B cell (primary cell): Measurements from ENCODE around the gene FCSK. TPM values are rescaled to one million over a fixed set of nuclear protein-coding genes. Genes with fewer than 3 reads are reported as not detected.
A peak's percentile ranks its signal among the peaks of the same experiment; 100 is the strongest.

Source experiments
- ATAC-seq: fragments of 200-7000 bp; cut with Tn5 transposase; one replicate; pipeline ENCODE4 v1.10.0; 2021; ENCODE audit warnings: low read depth, mild to moderate bottlenecking, moderate number of reproducible peaks, moderate library complexity
- CTCF ChIA-PET: fragments of 350-600 bp; sonication (Branson Sonifier 250); formaldehyde crosslinking; loops from one replicate; lab custom pipeline; 2021; ENCODE audit warnings: antibody characterized with exemption, inconsistent platforms; lab: Charles Lee
- POLR2A ChIA-PET: fragments of 350-600 bp; sonication (Branson Sonifier 250); formaldehyde crosslinking; loops from one replicate; lab custom pipeline; 2021; ENCODE audit warnings: antibody characterized with exemption; lab: Charles Lee
- DNase-seq: peaks from one replicate; pipeline ENCODE4 v3.0.0; 2013
- H2AFZ ChIP-seq: 2 replicates; pipeline ENCODE4 v1.6.1; 2012; ENCODE audit warnings: mild to moderate bottlenecking, low read depth, low read length; ENCODE audit not compliant: insufficient read depth, poor library complexity, severe bottlenecking
- H3K27ac ChIP-seq, 2 donors: 1 replicate in 1 of 2; 2 replicates in 1 of 2; pipeline ENCODE4 v1.5.1; 2012 to 2013; ENCODE audit warnings: low read length in 2 of 2, mild to moderate bottlenecking in 2 of 2, moderate library complexity in 1 of 2
- H3K27me3 ChIP-seq, 4 experiments: fragments of 200-600 bp in 1 of 4; sonication (generic) in 1 of 4; replicated peaks in 1 of 4; 1 replicate in 2 of 4; 2 replicates in 2 of 4; pipeline versions ENCODE4 v1.6.1 to v1.7.0; 2013 to 2016; ENCODE audit warnings: low read length in 3 of 4, mild to moderate bottlenecking in 2 of 4, mixed read lengths in 1 of 4, moderate library complexity in 1 of 4; ENCODE audit not compliant: insufficient read depth in 4 of 4, control insufficient read depth in 3 of 4; ENCODE audit errors: control extremely low read depth in 1 of 4
- H3K36me3 ChIP-seq, 2 experiments: replicated peaks in 1 of 2; 1 replicate in 1 of 2; 2 replicates in 1 of 2; pipeline versions ENCODE4 v1.6.1 to v1.7.1; 2013; ENCODE audit warnings: low read length in 1 of 2; ENCODE audit not compliant: insufficient read depth in 2 of 2, control insufficient read depth in 1 of 2; ENCODE audit errors: control extremely low read depth in 1 of 2, extremely low read depth in 1 of 2
- H3K4me1 ChIP-seq, 2 donors: fragments of 200-600 bp in 1 of 2; sonication (generic) in 1 of 2; 1 replicate in 1 of 2; 2 replicates in 1 of 2; pipeline versions ENCODE4 v1.5.1 to v1.6.1; 2013 to 2017; ENCODE audit warnings: low read length in 2 of 2; ENCODE audit not compliant: control insufficient read depth in 2 of 2, insufficient read depth in 2 of 2
- H3K4me2 ChIP-seq: replicated peaks from 2 replicates; pipeline ENCODE3; 2012; ENCODE audit warnings: mild to moderate bottlenecking, low read depth, low read length; ENCODE audit not compliant: poor library complexity, severe bottlenecking
- H3K4me3 ChIP-seq, 5 experiments: fragments of 200-600 bp in 1 of 5; sonication (generic) in 1 of 5; 1 replicate in 3 of 5; 2 replicates in 2 of 5; pipeline versions ENCODE4 v1.5.1 to v1.7.0; 2011 to 2016; ENCODE audit warnings: low read length in 4 of 5, mild to moderate bottlenecking in 4 of 5, low read depth in 2 of 5, control low read depth in 1 of 5, moderate library complexity in 1 of 5; ENCODE audit not compliant: insufficient read depth in 1 of 5; ENCODE audit errors: control extremely low read depth in 1 of 5, extremely low read depth in 1 of 5
- H3K79me2 ChIP-seq: fragments of 200-600 bp; sonication (generic); one replicate; pipeline ENCODE4 v1.6.0; 2016; ENCODE audit warnings: low read length; ENCODE audit not compliant: control insufficient read depth, insufficient read depth
- H3K9ac ChIP-seq: fragments of 200-600 bp; sonication (generic); 2 replicates; pipeline ENCODE4 v1.6.1; 2017; ENCODE audit warnings: mild to moderate bottlenecking, low read length, moderate library complexity
- H3K9me3 ChIP-seq, 3 donors: one replicate each; pipeline versions ENCODE4 v1.6.1 to v1.7.1; 2013; ENCODE audit warnings: low read length in 2 of 3; ENCODE audit not compliant: control insufficient read depth in 2 of 3, insufficient read depth in 1 of 3; ENCODE audit errors: control extremely low read depth in 1 of 3
- H4K20me1 ChIP-seq: 2 replicates; pipeline ENCODE4 v1.6.0; 2012; ENCODE audit warnings: mild to moderate bottlenecking, low read length; ENCODE audit not compliant: insufficient read depth, control insufficient read depth, poor library complexity, severe bottlenecking
- H3K27ac Mint-ChIP-seq: one replicate; pipeline ENCODE4 v1.8.0; 2021; ENCODE audit warnings: mixed read lengths
- H3K27me3 Mint-ChIP-seq: one replicate; pipeline ENCODE4 v1.8.0; 2021; ENCODE audit warnings: mixed read lengths
- H3K4me1 Mint-ChIP-seq: one replicate; pipeline ENCODE4 v1.8.0; 2021; ENCODE audit warnings: mixed read lengths
- H3K4me3 Mint-ChIP-seq: one replicate; pipeline ENCODE4 v1.8.0; 2021; ENCODE audit warnings: mixed read lengths
- H3K9me3 Mint-ChIP-seq: one replicate; pipeline ENCODE4 v1.8.0; 2022; ENCODE audit warnings: mixed read lengths; ENCODE audit not compliant: insufficient read depth
- EZH2 ChIP-seq: IDR thresholded peaks from 2 replicates; pipeline ENCODE4 v1.6.1; 2012; ENCODE audit warnings: borderline replicate concordance, low read depth, mild to moderate bottlenecking, moderate library complexity, low read length; ENCODE audit not compliant: insufficient read depth, poor library complexity, severe bottlenecking
- WGBS: methylation state at CpG from one replicate; pipeline ENCODE4 v1.1.5; 2013; ENCODE audit warnings: missing lambda C conversion rate; ENCODE audit not compliant: insufficient coverage; 5-methylcytosine and 5-hydroxymethylcytosine counted together
- intact Hi-C: fragments of 100-400 bp; cut with micrococcal nuclease; formaldehyde crosslinking; loops from one replicate; pipeline ENCODE4 v1.10.0; 2022
- polyA plus RNA-seq: library from polyadenylated mRNA; depleted of rRNA; stranded (reverse); fragments of >200 nt; gene quantifications from 2 replicates; pipeline ENCODE4 v1.2.3, GENCODE V29; 2012
- total RNA-seq, 2 donors: library from RNA; stranded (reverse); fragments of 120-200 nt in 1 of 2; gene quantifications; 1 replicate in 1 of 2; 2 replicates in 1 of 2; pipeline versions ENCODE4 v1.2.3 to v1.2.4, GENCODE V29; 2013 to 2022
- TF ChIP-seq, protein P1 (sequence below): fragments of 200-600 bp; IDR thresholded peaks from one replicate; pipeline ENCODE4 v1.8.0; 2022; ENCODE audit warnings: antibody characterized with exemption, mild to moderate bottlenecking

FCSK gene
- total and polyA plus RNA-seq, 2 donors (not counting 1 experiment from before 2014, with no cell fraction given): 19.4 to 24.8 TPM

GRCh38 chr16:70441406-70441990 is 12.9 kb upstream of the FCSK start:
- ChIA-PET CTCF (interaction anchor here (0.6 to 1.3 kb wide), 2 partner anchors 12 to 44 kb away, joined by 3 to 4 read pairs; no protein-coding TSS in a partner anchor), POLR2A (interaction anchor here (0.6 to 0.8 kb wide), 3 partner anchors 9 to 50 kb away, joined by 3 to 4 read pairs (median 3); partner anchors contain the start of gene FCSK)
- no peaks in the 10 kb centered on the region for H3K9me3 ChIP-seq
- no peak for DNase-seq
- H3K4me3 Mint-ChIP-seq: peak overlapping the region; percentile 19
- H3K27me3 Mint-ChIP-seq: no peaks in the 10 kb centered on the region
- H3K27me3 ChIP-seq: no peaks in the 10 kb centered on the region
- peaks cover 25% of the 10 kb centered on the region for H3K4me1 Mint-ChIP-seq
- no peak overlapping the region for H3K9ac ChIP-seq
- WGBS: 98% methylated on average over 4 of the region's 8 CpGs
- H3K27ac Mint-ChIP-seq: no peak overlapping the region
- H3K79me2 ChIP-seq: peaks cover 22% of the 10 kb centered on the region
- intact Hi-C loops: no loop called here
- H3K27ac ChIP-seq: no peak overlapping the region
- no peak overlapping the region for H2AFZ ChIP-seq
- H3K4me3 ChIP-seq: no peak overlapping the region
- H3K9me3 Mint-ChIP-seq: no peaks in the 10 kb centered on the region
- H3K4me2 ChIP-seq: no peak overlapping the region
- H3K36me3 ChIP-seq: no peaks in the 10 kb centered on the region
- peaks cover 24 to 29% of the 10 kb centered on the region in 2 donors for H3K4me1 ChIP-seq
- no peak for ATAC-seq
- TF ChIP-seq, protein P1, sequence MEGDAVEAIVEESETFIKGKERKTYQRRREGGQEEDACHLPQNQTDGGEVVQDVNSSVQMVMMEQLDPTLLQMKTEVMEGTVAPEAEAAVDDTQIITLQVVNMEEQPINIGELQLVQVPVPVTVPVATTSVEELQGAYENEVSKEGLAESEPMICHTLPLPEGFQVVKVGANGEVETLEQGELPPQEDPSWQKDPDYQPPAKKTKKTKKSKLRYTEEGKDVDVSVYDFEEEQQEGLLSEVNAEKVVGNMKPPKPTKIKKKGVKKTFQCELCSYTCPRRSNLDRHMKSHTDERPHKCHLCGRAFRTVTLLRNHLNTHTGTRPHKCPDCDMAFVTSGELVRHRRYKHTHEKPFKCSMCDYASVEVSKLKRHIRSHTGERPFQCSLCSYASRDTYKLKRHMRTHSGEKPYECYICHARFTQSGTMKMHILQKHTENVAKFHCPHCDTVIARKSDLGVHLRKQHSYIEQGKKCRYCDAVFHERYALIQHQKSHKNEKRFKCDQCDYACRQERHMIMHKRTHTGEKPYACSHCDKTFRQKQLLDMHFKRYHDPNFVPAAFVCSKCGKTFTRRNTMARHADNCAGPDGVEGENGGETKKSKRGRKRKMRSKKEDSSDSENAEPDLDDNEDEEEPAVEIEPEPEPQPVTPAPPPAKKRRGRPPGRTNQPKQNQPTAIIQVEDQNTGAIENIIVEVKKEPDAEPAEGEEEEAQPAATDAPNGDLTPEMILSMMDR: no peak
- TF ChIP-seq EZH2: no peak
- H4K20me1 ChIP-seq: peaks cover 17% of the 10 kb centered on the region

- DNase-seq (no peak), ATAC-seq (no peak)
- Mint-ChIP-seq H3K4me1 (peaks cover 23% of the 10 kb centered on the region), H3K27ac (no peak overlapping the region), H3K4me3 (no peak overlapping the region), H3K27me3 (no peaks in the 10 kb centered on the region), H3K9me3 (no peaks in the 10 kb centered on the region)
- Histone ChIP-seq H3K79me2 (peaks cover 14% of the 10 kb centered on the region), H3K27ac (no peak overlapping the region), H3K9me3 (no peaks in the 10 kb centered on the region), H4K20me1 (peaks cover 10% of the 10 kb centered on the region), H2AFZ (no peak overlapping the region), H3K27me3 (no peaks in the 10 kb centered on the region), H3K36me3 (no peaks in the 10 kb centered on the region), H3K4me3 (no peak overlapping the region), H3K9ac (no peak overlapping the region), H3K4me1 (peaks cover 22 to 29% of the 10 kb centered on the region in 2 donors), H3K4me2 (no peak overlapping the region)
- CTCF ChIA-PET: interaction anchor here (0.7 kb wide), 1 partner anchor 14 kb away, joined by 4 read pairs; no protein-coding TSS in a partner anchor
- 96% methylated on average over 5 of the region's 7 CpGs for WGBS
- intact Hi-C loops: no loop called here
- TF ChIP-seq EZH2: no peak
- TF ChIP-seq, protein P1: no peak
- POLR2A ChIA-PET: interaction anchor here (1.0 kb wide), 1 partner anchor 12 kb away, joined by 7 read pairs; no protein-coding TSS in a partner anchor
Observed at GRCh38 chr16:70442344-70442743, 12.1 kb upstream of the FCSK start.
